NCI-H1930 (cell line): ENCODE measurements around the gene ACADS.

Source experiments
- DNase-seq, 2 experiments: peaks; one replicate each; lab custom pipeline; 2025; lab: John Stamatoyannopoulos, UW

Gene ACADS

GRCh38 chr12:120725659-120726509, at the start of gene ACADS:
ACADS (plus strand) TSS chr12:120725826; CDS start chr12:120725886, 60 bp downstream.
- peak; percentile 70 to 87 for DNase-seq

- DNase-seq: no peak
Measured at GRCh38 chr12:120677765-120678473, 47.7 kb upstream of the ACADS start.

- DNase-seq: no peak
Measured at GRCh38 chr12:120678572-120678971, 47.1 kb upstream of the ACADS start.

- no peak for DNase-seq
Measured at GRCh38 chr12:120680165-120680738, 45.4 kb upstream of the ACADS start.

- DNase-seq: no peak
Measured at GRCh38 chr12:120684523-120684932, 41.1 kb upstream of the ACADS start.

GRCh38 chr12:120685522-120685921, 40.1 kb upstream of the ACADS start:
- no peak for DNase-seq

GRCh38 chr12:120686151-120686689, 39.4 kb upstream of the ACADS start:
- peak; percentile 95 to 97 for DNase-seq

- DNase-seq: peak; percentile 96 to 97
Measured at GRCh38 chr12:120686690-120687577, 38.7 kb upstream of the ACADS start, which contains the start of gene MLEC. MLEC (plus strand) TSS chr12:120687149; CDS start chr12:120687297, 148 bp downstream.

- DNase-seq: no peak
Measured at GRCh38 chr12:120687578-120688289, 37.9 kb upstream of the ACADS start.

- no peak for DNase-seq
Measured at GRCh38 chr12:120688527-120689071, 37.0 kb upstream of the ACADS start.

- no peak for DNase-seq
Measured at GRCh38 chr12:120689397-120690082, 36.1 kb upstream of the ACADS start.

- no peak for DNase-seq
Measured at GRCh38 chr12:120690083-120690450, 35.6 kb upstream of the ACADS start.

- no peak for DNase-seq
Measured at GRCh38 chr12:120690978-120691377, 34.6 kb upstream of the ACADS start.

- DNase-seq: no peak
Measured at GRCh38 chr12:120692524-120693033, 33.0 kb upstream of the ACADS start.

- no peak for DNase-seq
Measured at GRCh38 chr12:120693848-120694247, 31.8 kb upstream of the ACADS start.

- DNase-seq: no peak
Measured at GRCh38 chr12:120696626-120697025, 29.0 kb upstream of the ACADS start.

GRCh38 chr12:120697344-120697743, 28.3 kb upstream of the ACADS start:
- no peak for DNase-seq

GRCh38 chr12:120698665-120699064, 27.0 kb upstream of the ACADS start:
- DNase-seq: no peak

GRCh38 chr12:120699553-120699952, 26.1 kb upstream of the ACADS start:
- no peak for DNase-seq

GRCh38 chr12:120700886-120701285, 24.7 kb upstream of the ACADS start:
- DNase-seq: no peak
